ENCODE measurements around the gene ZBTB38.

The ZBTB38 gene

GRCh38 chr3:141388823-141389621 lies 20.7 kb downstream of the ZBTB38 start:
- peak; percentile 53 for DNase-seq

- peak; percentile 46 for DNase-seq
Measured at GRCh38 chr3:141389703-141390102, 21.4 kb downstream of the ZBTB38 start.

GRCh38 chr3:141390747-141391146 lies 22.4 kb downstream of the ZBTB38 start:
- no peak for DNase-seq

- no peak for DNase-seq
Measured at GRCh38 chr3:141391298-141391990, 23.1 kb downstream of the ZBTB38 start.

DNA sequence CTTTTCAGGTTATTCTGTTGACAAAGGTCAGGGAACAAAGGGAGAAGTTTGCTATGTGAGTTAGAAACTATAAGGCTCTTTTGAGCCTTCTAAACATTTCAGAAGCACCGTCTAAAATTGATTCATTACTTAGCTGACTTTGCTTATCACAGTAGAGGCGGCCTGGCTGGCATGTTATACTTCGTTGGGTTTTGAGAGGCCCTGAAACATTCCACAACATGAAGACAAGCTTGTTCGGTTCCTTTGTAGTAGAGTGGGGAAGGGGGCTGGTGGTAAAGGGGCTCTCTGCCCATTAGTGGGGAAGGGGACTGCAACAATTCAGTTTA lies 23.6 kb downstream of the ZBTB38 start:
- no peak for DNase-seq

- no peak for DNase-seq
Measured at GRCh38 chr3:141392416-141392815, 24.1 kb downstream of the ZBTB38 start.

DNA sequence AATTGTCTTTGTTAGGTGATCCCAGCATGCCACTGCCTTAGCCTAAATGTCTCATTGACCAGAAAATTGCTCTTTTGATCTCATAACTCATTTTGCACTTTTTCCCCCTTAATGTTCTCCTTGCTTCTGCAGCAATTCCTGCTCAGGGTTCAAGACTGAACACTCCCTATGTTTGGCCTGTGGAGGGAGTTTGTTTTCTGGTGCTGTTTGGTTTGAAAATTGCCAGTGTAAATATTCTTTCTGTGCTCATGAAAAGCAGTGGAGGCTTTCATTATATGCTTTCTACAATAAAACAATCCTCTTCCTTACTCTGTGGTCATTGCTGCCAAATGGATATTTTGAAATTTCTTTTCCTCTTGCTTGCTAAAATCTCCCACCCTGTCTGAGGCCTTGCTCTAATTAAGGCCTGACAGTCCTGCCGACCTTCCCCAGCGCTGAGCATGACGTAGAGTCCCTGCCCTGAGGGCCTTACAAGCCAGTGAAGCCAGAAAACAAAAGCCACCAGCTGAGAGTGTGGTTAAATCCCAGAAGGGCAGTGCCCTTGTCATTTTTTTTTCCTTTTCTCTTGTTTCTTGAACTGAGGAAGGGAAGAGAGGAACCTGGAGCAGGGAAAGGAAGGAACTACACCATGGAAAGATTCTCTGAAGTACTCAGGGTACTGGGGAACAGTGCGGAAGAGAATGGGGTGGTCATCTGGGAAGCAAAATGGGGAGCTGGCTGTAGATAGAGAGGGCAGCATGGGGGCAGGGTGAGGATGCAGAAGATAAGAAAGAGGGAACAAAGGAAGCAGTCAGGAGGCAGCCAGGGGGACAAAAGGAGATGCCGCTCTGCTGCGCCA lies 24.8 kb downstream of the ZBTB38 start:
- DNase-seq = peak; percentile 82

- no peak for DNase-seq
Measured at GRCh38 chr3:141393735-141394076, 25.4 kb downstream of the ZBTB38 start.

- DNase-seq = no peak
Measured at GRCh38 chr3:141394560-141394959, 26.3 kb downstream of the ZBTB38 start.

GRCh38 chr3:141395005-141395589 lies 26.8 kb downstream of the ZBTB38 start:
- no peak for DNase-seq

- DNase-seq = no peak
Measured at GRCh38 chr3:141397996-141398395, 29.7 kb downstream of the ZBTB38 start.

- DNase-seq = no peak
Measured at GRCh38 chr3:141399200-141399599, 30.9 kb downstream of the ZBTB38 start.

GRCh38 chr3:141400073-141400971 lies 32.0 kb downstream of the ZBTB38 start:
- no peak for DNase-seq

DNA sequence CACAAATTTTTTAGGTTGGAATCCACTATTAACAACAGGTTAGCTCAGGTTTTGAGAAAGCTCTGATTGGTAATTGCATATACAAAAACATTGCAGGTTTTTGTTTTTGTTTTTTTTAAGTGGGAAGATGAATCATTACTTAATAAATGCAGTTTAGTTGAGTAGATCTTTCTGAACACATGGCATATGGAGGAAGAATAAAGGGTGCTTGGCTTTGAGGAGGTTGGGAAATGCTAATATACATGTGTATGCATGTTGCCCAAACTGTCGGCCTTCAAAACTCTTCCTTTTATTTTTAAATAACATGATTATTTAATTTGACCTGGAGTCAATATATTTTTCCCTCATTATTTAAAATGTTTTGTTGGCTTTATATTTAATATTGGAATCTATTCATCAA lies 32.8 kb downstream of the ZBTB38 start:
- no peak for DNase-seq

GRCh38 chr3:141401573-141402475 lies 33.5 kb downstream of the ZBTB38 start:
- peak; percentile 47 for DNase-seq

- peak; percentile 83 for DNase-seq
Measured at GRCh38 chr3:141402476-141403171, 34.3 kb downstream of the ZBTB38 start.

DNA sequence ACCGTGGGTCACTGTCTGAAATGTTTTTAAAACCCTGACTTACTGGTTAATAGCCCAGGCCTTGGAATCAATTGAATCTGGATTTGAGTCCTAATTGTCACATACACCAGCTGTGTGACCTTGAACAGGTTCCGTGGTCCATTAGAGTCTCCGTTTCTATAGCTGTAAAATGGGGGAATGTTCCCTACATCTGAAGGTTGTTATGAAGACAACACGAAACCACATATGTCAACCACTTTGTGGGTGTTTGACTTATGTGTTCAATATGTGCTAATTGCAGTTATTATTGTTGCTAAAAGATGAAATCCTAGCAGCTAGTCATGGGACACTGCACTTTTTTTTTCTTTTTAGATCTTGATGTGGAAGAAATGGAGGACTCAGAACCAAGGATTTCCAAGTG lies 35.3 kb downstream of the ZBTB38 start:
- DNase-seq = no peak

GRCh38 chr3:141405025-141405424 lies 36.7 kb downstream of the ZBTB38 start:
- peak; percentile 76 for DNase-seq

- DNase-seq = peak; percentile 46
Measured at GRCh38 chr3:141405591-141405990, 37.3 kb downstream of the ZBTB38 start.

DNA sequence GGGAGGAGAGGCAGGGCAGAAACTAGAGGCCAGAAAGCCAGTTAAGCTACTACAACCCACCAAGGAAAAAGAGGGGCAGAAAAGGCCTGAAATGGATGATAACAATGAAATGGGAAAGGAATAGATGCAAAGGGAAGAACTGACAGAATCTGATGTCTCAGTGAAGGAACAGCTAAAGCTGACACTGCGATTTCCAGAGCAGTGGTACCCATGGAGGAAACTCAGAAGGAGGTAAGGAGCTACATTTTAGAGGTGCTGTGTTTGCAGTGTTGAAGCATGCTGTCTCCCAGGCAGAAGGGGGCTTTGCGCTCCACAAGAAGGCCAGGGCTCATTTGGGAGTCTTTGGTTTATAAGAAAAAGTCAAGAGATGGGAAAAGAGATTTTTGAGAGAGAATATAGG lies 38.0 kb downstream of the ZBTB38 start:
- no peak for DNase-seq

- DNase-seq = peak; percentile 98
Measured at GRCh38 chr3:141407047-141407446, 38.7 kb downstream of the ZBTB38 start.

Measured in EL (cell line).